ENCODE results near the gene CCDC40.

The CCDC40 gene

GRCh38 chr17:80133626-80133970 lies 97.2 kb downstream of the CCDC40 start:
- no CpG with 5 or more reads among the region's 6 CpGs for WGBS, 2 donors (ENCODE audit: extremely low coverage in 2 of 2, insufficient read length in 2 of 2, insufficient replicate concordance in 1 of 2)

GRCh38 chr17:80137131-80137530 lies 100.7 kb downstream of the CCDC40 start:
- no peak for DNase-seq (ENCODE audit: low spot score)
- Histone ChIP-seq H3K4me2 (ENCODE audit: insufficient read depth, low read length, poor library complexity, severe bottlenecking) (no peak overlapping the region), H2BK120ac (ENCODE audit: low read depth, low read length) (no peak overlapping the region), H2BK12ac (ENCODE audit: low read length) (no peak overlapping the region), H3K4me3 (ENCODE audit: low read length in 2 of 2) (no peak overlapping the region), H3K23ac (ENCODE audit: low read depth, low read length, poor library complexity) (no peak overlapping the region), H3K79me1 (ENCODE audit: low read depth, low read length) (peaks cover 3% of the 10 kb centered on the region), H3K9ac (ENCODE audit: low read depth, low read length, poor library complexity) (peak overlapping the region; percentile 9), H3K27ac (replicated peaks; ENCODE audit: low read length) (no peak overlapping the region), H4K91ac (ENCODE audit: low read depth, low read length, poor library complexity) (no peak overlapping the region), H3K4ac (ENCODE audit: low read length) (no peak overlapping the region), H2AFZ (ENCODE audit: low read length) (no peak overlapping the region), H3K9me3 (replicated peaks in 1 of 2; ENCODE audit: control insufficient read depth in 2 of 2, insufficient read depth in 1 of 2, low read depth in 1 of 2, low read length in 2 of 2) (no peaks in the 10 kb centered on the region), H4K8ac (ENCODE audit: low read depth, low read length) (no peak overlapping the region), H3K14ac (ENCODE audit: low read length) (no peak overlapping the region), H3K4me1 (ENCODE audit: control insufficient read depth in 2 of 2, insufficient read depth in 1 of 2, low read depth in 1 of 2, low read length in 2 of 2) (no peaks in the 10 kb centered on the region), H3K18ac (ENCODE audit: low read length) (no peak overlapping the region), H3K27me3 (ENCODE audit: control insufficient read depth in 3 of 3, insufficient read depth in 3 of 3, low read depth in 1 of 3, low read length in 3 of 3) (no peaks in the 10 kb centered on the region), H2BK5ac (ENCODE audit: low read length) (no peak overlapping the region), H2AK5ac (ENCODE audit: low read depth, low read length) (no peak overlapping the region), H3K36me3 (replicated peaks in 1 of 2; ENCODE audit: control insufficient read depth in 2 of 2, insufficient read depth in 2 of 2, low read length in 2 of 2) (peaks cover 50 to 98% of the 10 kb centered on the region in 2 donors), H2BK15ac (ENCODE audit: low read length) (no peak overlapping the region)
- WGBS, 2 donors (ENCODE audit: extremely low coverage in 2 of 2, insufficient read length in 2 of 2, insufficient replicate concordance in 1 of 2), result no CpG with 5 or more reads among the region's 9 CpGs

More at GRCh38 chr17:80133626-80133970, 97.2 kb downstream of the CCDC40 start:
- Histone ChIP-seq H2BK120ac (ENCODE audit: low read depth, low read length) (no peak overlapping the region), H3K4me2 (ENCODE audit: insufficient read depth, low read length, poor library complexity, severe bottlenecking) (no peak overlapping the region), H3K4me1 (ENCODE audit: control insufficient read depth in 2 of 2, insufficient read depth in 1 of 2, low read depth in 1 of 2, low read length in 2 of 2) (no peaks in the 10 kb centered on the region), H2BK5ac (ENCODE audit: low read length) (no peak overlapping the region), H2AK5ac (ENCODE audit: low read depth, low read length) (no peak overlapping the region), H3K14ac (ENCODE audit: low read length) (no peak overlapping the region), H3K27me3 (ENCODE audit: control insufficient read depth in 3 of 3, insufficient read depth in 3 of 3, low read depth in 1 of 3, low read length in 3 of 3) (no peaks in the 10 kb centered on the region), H3K18ac (ENCODE audit: low read length) (no peak overlapping the region), H3K4me3 (ENCODE audit: low read length in 2 of 2) (no peak overlapping the region), H3K23ac (ENCODE audit: low read depth, low read length, poor library complexity) (no peak overlapping the region), H2BK15ac (ENCODE audit: low read length) (no peak overlapping the region), H2BK12ac (ENCODE audit: low read length) (no peak overlapping the region), H4K8ac (ENCODE audit: low read depth, low read length) (no peak overlapping the region), H2AFZ (ENCODE audit: low read length) (no peak overlapping the region), H4K91ac (ENCODE audit: low read depth, low read length, poor library complexity) (no peak overlapping the region), H3K36me3 (replicated peaks in 1 of 2; ENCODE audit: control insufficient read depth in 2 of 2, insufficient read depth in 2 of 2, low read length in 2 of 2) (peaks cover 37 to 63% of the 10 kb centered on the region in 2 donors), H3K9ac (ENCODE audit: low read depth, low read length, poor library complexity) (no peak overlapping the region), H3K4ac (ENCODE audit: low read length) (no peak overlapping the region), H3K79me1 (ENCODE audit: low read depth, low read length) (peaks cover 3% of the 10 kb centered on the region), H3K27ac (replicated peaks; ENCODE audit: low read length) (no peak overlapping the region), H3K9me3 (replicated peaks in 1 of 2; ENCODE audit: control insufficient read depth in 2 of 2, insufficient read depth in 1 of 2, low read depth in 1 of 2, low read length in 2 of 2) (no peaks in the 10 kb centered on the region)
- no peak for DNase-seq (ENCODE audit: low spot score)

DNA sequence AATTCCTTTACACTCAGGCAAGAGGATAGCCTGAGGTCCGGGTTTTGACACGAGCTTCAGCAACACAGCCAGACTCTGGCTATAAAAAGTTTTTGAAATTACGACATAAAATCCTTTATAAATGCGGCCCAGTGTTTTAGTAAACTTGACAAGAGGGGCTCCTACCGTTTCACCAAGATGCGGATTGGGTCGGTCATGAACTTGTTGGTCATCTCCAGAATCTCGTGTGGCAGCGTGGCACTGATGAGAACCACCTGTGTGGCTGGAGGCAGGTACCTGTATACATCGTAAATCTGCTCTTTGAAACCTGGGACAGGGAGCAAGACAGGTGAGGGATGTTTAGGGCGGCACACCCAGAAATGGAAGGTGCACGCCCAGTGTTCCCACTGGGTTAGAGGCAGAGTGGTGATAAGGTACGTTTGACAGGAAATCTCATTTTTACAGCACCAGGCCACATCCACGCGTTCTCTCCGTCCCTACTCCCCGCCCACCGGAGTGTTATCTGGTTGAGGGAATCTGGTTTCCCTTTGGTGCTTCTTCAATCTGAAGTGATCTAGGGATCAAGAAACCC lies 102.5 kb downstream of the CCDC40 start:
- Histone ChIP-seq H3K23ac (ENCODE audit: low read depth, low read length, poor library complexity) (no peak overlapping the region), H2BK5ac (ENCODE audit: low read length) (no peak overlapping the region), H3K18ac (ENCODE audit: low read length) (no peak overlapping the region), H3K9ac (ENCODE audit: low read depth, low read length, poor library complexity) (no peak overlapping the region), H3K4me3 (ENCODE audit: low read length in 2 of 2) (peak overlapping the region in 1 of 2 donors; percentile 5), H4K91ac (ENCODE audit: low read depth, low read length, poor library complexity) (no peak overlapping the region), H3K36me3 (replicated peaks in 1 of 2; ENCODE audit: control insufficient read depth in 2 of 2, insufficient read depth in 2 of 2, low read length in 2 of 2) (peaks cover 44 to 100% of the 10 kb centered on the region in 2 donors), H3K4ac (ENCODE audit: low read length) (no peak overlapping the region), H3K4me1 (ENCODE audit: control insufficient read depth in 2 of 2, insufficient read depth in 1 of 2, low read depth in 1 of 2, low read length in 2 of 2) (no peaks in the 10 kb centered on the region), H2BK12ac (ENCODE audit: low read length) (no peak overlapping the region), H3K27ac (replicated peaks; ENCODE audit: low read length) (no peak overlapping the region), H3K14ac (ENCODE audit: low read length) (no peak overlapping the region), H2AK5ac (ENCODE audit: low read depth, low read length) (no peak overlapping the region), H3K79me1 (ENCODE audit: low read depth, low read length) (peaks cover 6% of the 10 kb centered on the region), H4K8ac (ENCODE audit: low read depth, low read length) (no peak overlapping the region), H3K4me2 (ENCODE audit: insufficient read depth, low read length, poor library complexity, severe bottlenecking) (no peak overlapping the region), H2AFZ (ENCODE audit: low read length) (no peak overlapping the region), H2BK120ac (ENCODE audit: low read depth, low read length) (no peak overlapping the region), H2BK15ac (ENCODE audit: low read length) (no peak overlapping the region), H3K27me3 (ENCODE audit: control insufficient read depth in 3 of 3, insufficient read depth in 3 of 3, low read depth in 1 of 3, low read length in 3 of 3) (no peaks in the 10 kb centered on the region), H3K9me3 (replicated peaks in 1 of 2; ENCODE audit: control insufficient read depth in 2 of 2, insufficient read depth in 1 of 2, low read depth in 1 of 2, low read length in 2 of 2) (no peaks in the 10 kb centered on the region)
- WGBS, 2 donors (ENCODE audit: extremely low coverage in 2 of 2, insufficient read length in 2 of 2, insufficient replicate concordance in 1 of 2), result no CpG with 5 or more reads among the region's 18 CpGs
- DNase-seq (ENCODE audit: low spot score), result no peak

- Histone ChIP-seq H2BK15ac (ENCODE audit: low read length) (no peak overlapping the region), H3K79me1 (ENCODE audit: low read depth, low read length) (peaks cover 9% of the 10 kb centered on the region), H4K91ac (ENCODE audit: low read depth, low read length, poor library complexity) (no peak overlapping the region), H2BK12ac (ENCODE audit: low read length) (no peak overlapping the region), H3K4me3 (ENCODE audit: low read length in 2 of 2) (no peak overlapping the region), H3K14ac (ENCODE audit: low read length) (no peak overlapping the region), H3K9ac (ENCODE audit: low read depth, low read length, poor library complexity) (no peak overlapping the region), H2AK5ac (ENCODE audit: low read depth, low read length) (no peak overlapping the region), H4K8ac (ENCODE audit: low read depth, low read length) (no peak overlapping the region), H3K9me3 (replicated peaks in 1 of 2; ENCODE audit: control insufficient read depth in 2 of 2, insufficient read depth in 1 of 2, low read depth in 1 of 2, low read length in 2 of 2) (no peaks in the 10 kb centered on the region), H3K27me3 (ENCODE audit: control insufficient read depth in 3 of 3, insufficient read depth in 3 of 3, low read depth in 1 of 3, low read length in 3 of 3) (no peaks in the 10 kb centered on the region), H3K4me1 (ENCODE audit: control insufficient read depth in 2 of 2, insufficient read depth in 1 of 2, low read depth in 1 of 2, low read length in 2 of 2) (peaks cover 7 to 14% of the 10 kb centered on the region in 2 donors), H3K36me3 (replicated peaks in 1 of 2; ENCODE audit: control insufficient read depth in 2 of 2, insufficient read depth in 2 of 2, low read length in 2 of 2) (peaks cover 36 to 91% of the 10 kb centered on the region in 2 donors), H2BK5ac (ENCODE audit: low read length) (no peak overlapping the region), H3K23ac (ENCODE audit: low read depth, low read length, poor library complexity) (no peak overlapping the region), H3K18ac (ENCODE audit: low read length) (no peak overlapping the region), H3K4ac (ENCODE audit: low read length) (no peak overlapping the region), H3K4me2 (ENCODE audit: insufficient read depth, low read length, poor library complexity, severe bottlenecking) (no peak overlapping the region), H2BK120ac (ENCODE audit: low read depth, low read length) (no peak overlapping the region), H3K27ac (replicated peaks; ENCODE audit: low read length) (peak overlapping the region; percentile 9), H2AFZ (ENCODE audit: low read length) (no peak overlapping the region)
- no CpG with 5 or more reads among the region's 7 CpGs for WGBS, 2 donors (ENCODE audit: extremely low coverage in 2 of 2, insufficient read length in 2 of 2, insufficient replicate concordance in 1 of 2)
- no peak for DNase-seq (ENCODE audit: low spot score)
These were observed 105.2 kb downstream of the CCDC40 start for GRCh38 chr17:80141463-80142165.

Data from neuronal stem cell (in vitro differentiated cells).